ENCODE results near the gene IWS1.

- TF ChIP-seq CTCF (IDR thresholded peaks at IDR 0.05 in 2 of 3, conservative IDR thresholded peaks at IDR 0.05 in 1 of 3; ENCODE audit: control insufficient read depth in 2 of 3, extremely low read depth in 1 of 3, insufficient read depth in 1 of 3, low read depth in 3 of 3, low read length in 3 of 3): no peak
- TF ChIP-seq EZH2 (IDR thresholded peaks at IDR 0.05; ENCODE audit: borderline replicate concordance, control insufficient read depth, low read depth, low read length): no peak
- TF ChIP-seq PML (IDR thresholded peaks at IDR 0.05; ENCODE audit: low read length): no peak
Measured at GRCh38 chr2:127498386-127498785, 27.9 kb downstream of the IWS1 start.

Measured in GM12878 (cell line).